T-helper 1 cell treated with Interleukin-12 subunit alpha and Interleukin-12 subunit beta and Interleukin-4 antibody, amounts not matched to agents 30 ng/mL and 1 ng/mL, for 36 hours (primary cell): ENCODE measurements around the gene CSTPP1. TPM values are rescaled to one million over a fixed set of nuclear protein-coding genes. Genes with fewer than 3 reads are reported as not detected.

ENCODE experiments used
- intact Hi-C: fragments of 100-400 bp; cut with micrococcal nuclease; formaldehyde crosslinking; loops from one replicate; pipeline ENCODE4 v1.15.1; 2024
- total RNA-seq: library from RNA; stranded (reverse); gene quantifications from 2 replicates; pipeline ENCODE4 v1.2.3, GENCODE V29; 2022

Gene CSTPP1
- total RNA-seq, 1 donor from 2014 or later, result 21.5 TPM

DNA sequence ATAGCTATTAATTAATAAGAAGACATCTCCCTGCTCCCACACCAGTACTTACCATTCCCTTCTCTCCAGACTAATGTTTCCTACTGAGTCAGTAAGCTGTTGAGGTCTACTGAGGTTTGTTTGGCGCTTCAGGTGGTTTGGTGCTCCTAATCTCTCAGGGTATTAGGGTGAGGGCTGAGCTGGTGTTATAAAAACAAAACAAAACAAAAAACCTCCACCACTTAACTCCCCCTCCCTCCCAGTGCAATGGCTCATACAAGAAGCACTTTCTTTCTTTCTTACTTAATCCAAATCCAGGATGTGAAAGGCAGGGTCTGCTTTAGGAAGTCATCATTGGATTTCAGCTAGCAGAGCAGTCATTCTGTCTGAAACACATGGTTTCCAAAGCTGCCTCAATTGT lies 15.3 kb downstream of the CSTPP1 start:
- intact Hi-C loops, result no loop called here

DNA sequence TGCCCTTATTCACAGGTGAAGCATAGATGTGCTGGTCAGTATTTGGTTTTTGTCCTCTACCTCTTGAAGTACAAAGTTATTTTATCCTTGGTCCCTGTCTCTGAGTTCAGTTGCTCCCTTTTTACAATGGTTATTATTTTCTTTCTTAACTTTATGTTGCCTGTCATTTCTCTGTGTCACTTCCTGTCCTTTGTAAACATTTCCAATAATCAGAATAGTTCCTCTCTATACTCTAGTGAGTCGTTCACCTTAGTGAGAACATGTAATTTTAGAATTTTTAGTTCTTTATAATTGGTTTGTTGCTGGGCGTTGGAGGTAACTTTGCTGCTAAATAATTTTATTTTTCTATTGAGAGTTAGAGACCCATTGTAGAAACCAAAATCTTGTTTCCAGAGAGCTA lies 16.0 kb downstream of the CSTPP1 start:
- intact Hi-C loops, result no loop called here

DNA sequence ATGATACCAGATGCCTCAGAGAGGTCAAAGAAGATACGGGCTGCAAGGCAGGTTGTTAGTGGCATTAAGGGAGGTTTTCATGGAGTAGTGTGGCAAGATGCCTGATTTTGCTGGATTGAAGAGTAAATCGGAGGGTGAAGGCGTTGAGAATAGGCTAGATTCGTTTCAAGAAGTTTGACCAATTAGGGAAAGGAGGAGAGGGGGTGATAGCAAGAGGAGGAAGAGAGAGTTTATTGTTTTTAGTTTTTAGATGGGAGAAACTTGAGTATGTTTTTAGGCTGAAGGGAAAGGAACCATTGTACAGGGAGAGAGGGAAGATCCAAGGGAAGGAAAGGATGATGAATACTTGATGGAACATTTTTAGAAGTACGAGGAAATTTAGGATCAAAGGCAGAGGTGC lies 16.5 kb downstream of the CSTPP1 start:
- intact Hi-C loops, result no loop called here

DNA sequence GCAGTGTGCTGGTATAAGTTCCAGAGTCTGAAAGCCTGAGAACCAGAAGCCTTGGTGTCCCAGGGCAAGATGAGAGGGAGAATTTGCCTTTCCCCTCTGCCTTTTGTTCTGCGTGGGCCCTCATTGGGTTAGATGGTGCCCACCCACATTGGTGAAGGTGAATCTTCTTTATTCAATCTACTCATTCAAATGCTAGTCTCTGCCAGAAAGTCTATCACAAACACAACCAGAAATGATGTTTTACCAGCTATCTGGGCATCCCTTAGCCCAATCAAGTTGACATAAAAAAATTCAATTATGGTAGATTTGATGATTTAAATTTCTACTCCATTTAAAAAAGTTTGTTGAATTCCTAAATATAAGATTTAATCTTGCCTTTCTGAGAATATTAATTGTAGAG lies 22.2 kb downstream of the CSTPP1 start:
- intact Hi-C loops, result no loop called here

DNA sequence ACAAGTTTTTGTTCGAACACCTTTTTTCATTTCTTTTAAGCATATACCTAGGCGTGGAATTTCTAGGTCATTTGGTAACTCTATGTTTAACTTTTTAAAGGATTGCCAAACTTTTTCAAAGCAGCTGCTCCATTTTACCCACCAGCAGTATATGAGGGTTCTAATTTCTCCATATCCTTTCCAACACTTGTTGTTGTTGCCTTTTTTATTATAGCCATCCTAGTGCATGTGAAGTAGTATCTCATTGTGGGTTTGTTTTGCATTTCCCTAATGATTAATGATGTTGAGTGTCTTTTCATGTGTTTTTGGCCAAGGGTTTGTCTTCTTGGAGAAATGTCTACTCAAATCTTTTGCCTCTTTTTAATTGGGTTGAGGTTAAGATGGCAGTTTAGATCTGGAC lies 24.5 kb downstream of the CSTPP1 start:
- intact Hi-C loops, result loop anchor here (10.0 kb wide), 1 partner anchor 56 kb away; no protein-coding TSS in a partner anchor

DNA sequence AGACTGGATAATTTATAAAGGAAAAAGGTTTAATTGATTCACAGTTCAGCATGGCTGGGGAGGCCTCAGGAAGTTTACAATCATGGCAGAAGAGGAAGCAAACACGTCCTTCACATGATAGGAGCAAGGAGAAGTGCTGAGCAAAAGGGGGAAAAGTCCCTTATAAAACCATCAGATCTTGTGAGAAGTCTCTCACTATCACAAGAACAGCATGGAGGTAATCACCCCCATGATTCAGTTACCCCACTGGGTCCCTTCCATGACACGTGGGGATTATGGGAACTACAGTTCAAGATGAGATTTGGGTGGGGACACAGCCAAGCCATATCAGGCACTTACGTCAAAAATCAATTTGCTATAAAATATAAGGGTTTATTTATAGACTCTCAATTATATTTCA lies 25.3 kb downstream of the CSTPP1 start:
- intact Hi-C loops, result loop anchor here (10.0 kb wide), 1 partner anchor 57 kb away; no protein-coding TSS in a partner anchor

DNA sequence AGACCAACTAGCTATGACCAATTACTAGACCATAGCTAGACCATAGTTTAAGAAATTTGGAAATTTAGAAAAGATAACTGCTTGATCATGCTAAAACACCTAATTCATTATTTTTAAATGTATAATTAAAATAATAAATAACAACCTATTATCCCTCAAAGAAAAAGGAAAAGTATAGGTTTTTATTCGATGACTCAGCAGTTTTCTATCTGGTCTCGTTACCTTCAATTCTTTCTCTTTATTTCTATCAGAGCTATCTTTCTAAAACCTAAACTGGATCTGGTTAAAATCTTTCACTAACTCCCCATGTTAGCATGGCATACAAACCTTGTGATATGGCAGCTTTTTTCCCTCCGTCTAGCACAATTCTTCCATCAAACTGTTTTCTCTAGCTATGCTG lies 27.3 kb downstream of the CSTPP1 start:
- intact Hi-C loops, result loop anchor here (10.0 kb wide), 1 partner anchor 59 kb away; no protein-coding TSS in a partner anchor

DNA sequence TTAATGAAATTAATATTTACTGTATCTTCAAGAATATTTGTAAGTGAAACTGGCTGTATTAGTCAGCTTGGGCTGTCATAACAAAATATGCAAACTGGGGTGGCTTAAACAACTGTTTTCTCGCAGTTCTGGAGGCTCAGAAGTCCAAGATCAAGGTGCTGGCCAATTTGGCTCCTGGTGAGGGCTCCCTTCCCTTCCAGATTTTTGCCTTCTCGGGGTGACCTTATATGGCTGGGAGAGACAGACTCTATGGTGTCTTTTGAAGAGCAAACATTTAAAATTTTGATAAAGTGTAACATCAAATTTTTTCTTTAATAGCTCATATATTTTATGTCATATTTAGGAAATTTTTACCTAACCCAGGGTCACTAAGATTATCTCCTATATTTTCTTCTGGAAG lies 30.2 kb downstream of the CSTPP1 start:
- intact Hi-C loops, result loop anchor here (10.0 kb wide), 1 partner anchor 62 kb away; no protein-coding TSS in a partner anchor

DNA sequence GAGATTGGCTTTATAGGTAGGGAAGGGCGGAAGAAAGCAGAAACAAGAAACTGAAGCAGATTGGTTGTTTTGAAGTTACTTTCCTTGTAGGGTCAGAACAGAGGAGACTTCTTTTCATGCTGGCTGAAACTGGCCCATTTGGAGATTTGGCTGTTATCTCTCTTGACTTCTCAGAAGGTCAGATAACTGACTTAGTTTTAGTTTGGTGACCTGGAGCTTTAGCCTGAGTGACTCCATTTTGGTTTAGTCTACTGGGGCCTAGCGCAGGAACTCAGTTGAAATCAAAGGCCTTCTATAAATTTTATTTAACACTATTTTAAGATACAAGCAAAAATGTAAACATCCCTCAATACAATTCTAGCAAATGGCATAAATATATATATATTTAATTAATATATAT lies 31.4 kb downstream of the CSTPP1 start:
- intact Hi-C loops, result loop anchor here (10.0 kb wide), 1 partner anchor 63 kb away; no protein-coding TSS in a partner anchor

DNA sequence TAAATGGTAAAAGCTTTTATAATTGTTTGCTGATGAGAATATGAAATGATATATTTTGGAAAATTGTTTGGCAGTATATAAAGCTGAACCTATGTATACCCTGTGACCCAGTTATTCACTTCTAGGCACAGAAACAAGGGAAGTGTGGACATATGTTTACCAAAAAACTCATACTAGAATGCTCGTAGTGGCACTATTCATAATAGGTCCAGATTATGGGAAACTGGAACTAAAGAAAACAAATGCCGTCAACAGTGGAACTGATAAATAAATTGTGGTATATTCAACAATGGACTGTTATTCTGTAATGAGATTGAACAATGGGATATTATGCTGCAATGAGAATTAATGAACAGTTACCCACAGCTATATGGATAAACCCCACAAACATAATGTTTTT lies 32.8 kb downstream of the CSTPP1 start:
- intact Hi-C loops, result loop anchor here (10.0 kb wide), 1 partner anchor 65 kb away; no protein-coding TSS in a partner anchor

DNA sequence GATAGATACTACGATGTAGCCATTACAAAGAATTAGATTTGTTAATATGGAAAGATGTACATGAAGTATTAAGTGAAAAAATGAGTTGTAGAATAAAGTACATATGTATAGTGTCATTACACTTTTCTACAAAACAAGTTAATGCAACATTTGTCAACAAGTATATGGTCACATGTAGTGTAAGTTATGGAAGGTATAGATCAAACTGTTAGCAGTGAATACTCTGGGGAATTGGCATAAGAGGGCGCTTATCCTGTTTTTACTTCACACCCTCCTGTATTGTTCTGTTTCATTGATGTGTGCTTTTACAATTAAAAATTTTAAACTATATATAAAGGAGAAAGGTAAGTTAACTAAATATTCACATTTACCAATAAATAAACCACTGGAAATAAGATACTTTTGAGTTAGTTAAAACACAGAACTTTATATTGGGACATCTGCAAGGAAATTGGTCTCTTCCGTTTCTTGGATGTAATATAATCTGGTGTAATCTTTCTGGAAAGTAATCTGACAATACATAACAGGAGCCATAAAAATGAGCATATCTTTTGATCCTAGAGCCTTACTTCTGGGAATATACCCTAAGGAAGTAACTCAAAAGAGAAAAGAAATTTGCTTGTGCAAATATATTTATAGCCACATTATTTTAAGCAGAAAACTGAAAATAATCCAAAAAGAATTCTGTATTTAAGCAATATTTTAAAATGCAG lies 34.5 kb downstream of the CSTPP1 start:
- intact Hi-C loops, result no loop called here

DNA sequence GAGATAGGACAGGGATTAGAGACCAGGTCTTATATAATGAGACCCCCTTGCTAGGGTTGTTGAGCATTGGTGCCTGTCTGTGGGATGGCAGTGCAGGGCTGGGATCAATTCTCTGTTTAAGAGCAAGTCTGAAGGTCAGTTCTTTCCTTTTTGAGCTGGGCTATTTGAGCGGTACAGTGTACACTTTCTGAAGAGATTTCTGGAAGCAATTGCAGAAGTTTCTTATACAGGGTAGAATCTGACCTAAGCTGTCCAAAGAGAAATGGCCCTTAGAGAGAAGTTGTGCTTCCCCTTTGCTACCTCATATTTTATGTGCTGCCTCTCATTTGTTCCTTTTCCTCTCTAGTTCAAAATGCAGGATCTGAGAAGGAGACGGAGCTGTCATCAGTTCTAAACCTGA lies 35.8 kb downstream of the CSTPP1 start:
- intact Hi-C loops, result no loop called here

DNA sequence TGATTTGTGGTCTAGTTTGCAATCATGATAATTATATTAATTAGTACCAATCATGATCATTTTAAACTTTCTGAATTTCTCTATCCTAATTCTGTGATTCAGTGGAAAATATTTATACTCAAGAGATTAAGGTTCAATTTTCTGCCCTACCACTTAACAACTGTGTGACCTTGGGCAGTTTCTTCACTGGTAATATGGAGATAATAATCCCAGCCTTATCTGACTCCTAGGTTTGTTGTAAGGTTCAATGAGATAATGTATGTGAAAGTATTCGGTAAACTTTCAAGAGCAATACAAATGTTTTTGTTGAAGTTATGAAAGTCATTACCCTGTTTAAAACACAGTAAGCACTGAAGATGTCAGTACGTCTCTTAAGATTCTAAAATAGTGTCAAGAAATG lies 36.3 kb downstream of the CSTPP1 start:
- intact Hi-C loops, result no loop called here

DNA sequence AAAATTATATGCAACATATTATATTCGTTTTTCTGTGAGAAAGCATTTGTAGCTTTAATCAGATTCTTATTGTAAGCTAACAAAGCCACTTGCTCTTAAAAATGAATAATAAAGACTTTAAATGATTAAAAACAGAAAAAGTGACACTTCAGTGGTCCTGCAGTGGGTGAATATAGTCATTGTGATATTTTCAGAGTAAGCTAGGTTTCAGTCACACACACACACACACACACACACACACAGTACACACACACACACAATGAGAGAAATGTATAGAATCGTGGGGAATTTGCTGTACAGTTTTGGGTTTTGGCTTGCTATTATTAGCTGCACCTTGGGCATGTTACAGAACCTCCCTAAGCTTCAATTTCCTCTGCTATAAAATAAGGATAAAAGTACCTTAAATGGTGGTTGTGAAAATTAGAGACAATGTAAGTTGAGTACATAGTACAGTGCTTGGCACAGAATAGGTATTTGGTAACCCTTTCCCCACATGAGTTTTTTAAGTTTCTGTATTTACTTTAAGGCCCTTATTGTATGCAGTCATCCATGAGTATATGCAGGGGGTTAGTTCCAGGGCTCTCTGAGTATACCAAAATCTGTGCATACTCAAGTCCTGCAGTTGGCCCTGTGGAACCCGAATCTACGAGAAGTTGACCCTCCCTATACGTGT lies 39.8 kb downstream of the CSTPP1 start:
- intact Hi-C loops, result no loop called here

DNA sequence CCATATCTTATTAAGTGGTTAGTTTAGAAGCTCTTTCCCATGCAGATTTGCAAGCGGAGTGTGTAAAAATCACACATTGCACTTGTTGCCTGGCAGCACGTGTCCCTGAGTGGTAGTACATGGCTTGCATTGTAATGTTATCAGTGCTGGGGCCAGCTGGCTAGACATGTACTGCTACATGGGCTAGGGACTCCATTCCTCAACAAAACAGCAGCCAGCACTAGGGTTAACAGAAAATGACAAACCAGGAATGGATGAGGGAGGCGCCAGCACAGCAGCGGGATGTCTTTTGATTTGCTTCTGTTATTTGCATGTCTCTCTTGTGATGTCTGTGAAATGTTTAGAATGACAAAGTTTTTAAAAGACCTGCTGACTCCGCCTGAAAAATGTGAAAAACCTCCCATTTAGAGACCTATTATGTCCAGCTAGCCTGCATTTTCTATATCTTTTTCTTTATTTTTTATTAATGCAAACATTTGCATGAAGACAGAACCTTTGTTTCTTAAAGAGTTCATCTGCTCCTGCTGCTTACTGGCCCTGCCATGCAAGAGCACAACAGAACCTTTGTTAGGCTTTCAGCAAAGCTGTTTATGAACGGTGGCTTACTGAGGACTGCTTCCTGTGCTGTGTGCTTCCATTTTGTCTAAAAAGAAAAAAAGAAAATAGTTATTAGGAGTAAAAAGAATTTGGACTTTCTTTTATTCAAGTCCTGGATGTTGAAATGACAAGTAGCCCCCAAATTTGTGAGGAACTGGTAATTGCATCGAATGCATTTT lies 40.7 kb downstream of the CSTPP1 start:
- intact Hi-C loops, result no loop called here

DNA sequence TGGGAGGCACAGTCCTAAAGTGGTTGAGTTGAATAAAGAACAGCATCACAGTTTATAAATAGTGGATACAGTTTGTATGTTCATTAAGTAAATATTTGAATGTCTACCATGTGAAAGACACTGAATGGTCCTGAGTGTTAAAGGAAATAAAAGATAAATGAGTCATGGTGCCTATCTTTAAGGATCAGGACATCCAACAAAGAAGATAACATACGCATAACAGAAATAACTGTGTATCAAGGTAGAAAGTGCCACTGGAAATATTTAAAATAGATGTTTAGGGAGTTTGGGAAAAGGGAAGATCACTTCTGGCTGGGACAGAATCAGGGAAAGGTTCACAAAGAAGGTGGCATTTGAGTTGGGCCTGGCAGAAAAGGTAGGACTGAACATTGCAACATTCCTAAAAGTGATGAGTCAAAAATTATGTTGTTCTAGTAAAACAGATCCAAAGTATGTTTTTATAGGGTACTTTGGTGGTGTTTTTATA lies 41.5 kb downstream of the CSTPP1 start:
- intact Hi-C loops, result no loop called here

DNA sequence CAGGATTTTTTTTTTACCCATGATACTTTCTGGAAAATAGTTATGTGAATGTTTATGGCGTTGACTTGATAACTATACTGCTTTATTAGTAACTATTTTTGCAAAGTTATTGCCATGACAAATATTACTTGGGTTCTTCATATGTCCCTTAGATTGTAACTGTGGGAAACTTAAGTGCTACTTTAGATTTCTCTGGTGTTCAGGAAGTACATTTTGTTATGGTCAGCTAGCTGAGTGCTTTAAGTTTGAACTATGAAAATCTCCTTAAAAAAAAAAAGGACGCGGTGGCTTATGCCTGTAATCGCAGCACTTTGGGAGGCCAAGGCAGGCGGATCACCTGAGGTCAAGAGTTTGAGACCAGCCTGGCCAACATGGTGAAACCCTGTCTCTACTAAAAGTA lies 42.8 kb downstream of the CSTPP1 start:
- intact Hi-C loops, result no loop called here

DNA sequence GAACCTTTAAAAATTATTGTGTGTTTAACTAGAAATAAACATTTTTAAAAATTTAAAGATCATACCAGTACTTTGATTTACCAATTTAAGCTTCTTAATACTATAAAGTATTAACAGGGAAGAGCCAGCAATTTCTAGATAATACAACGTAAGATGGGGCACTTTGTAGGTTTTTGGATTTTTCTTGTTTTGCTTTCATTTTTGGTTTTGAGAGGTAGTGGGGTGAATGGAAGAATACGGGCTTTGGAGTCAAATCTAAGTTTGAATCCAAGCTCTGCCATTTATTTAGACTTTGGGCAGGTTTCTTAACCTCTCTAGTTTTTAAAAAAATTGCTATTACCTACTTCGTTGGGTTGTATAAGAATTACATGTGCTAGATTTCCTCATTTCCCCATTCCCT lies 44.9 kb downstream of the CSTPP1 start:
- intact Hi-C loops, result no loop called here

DNA sequence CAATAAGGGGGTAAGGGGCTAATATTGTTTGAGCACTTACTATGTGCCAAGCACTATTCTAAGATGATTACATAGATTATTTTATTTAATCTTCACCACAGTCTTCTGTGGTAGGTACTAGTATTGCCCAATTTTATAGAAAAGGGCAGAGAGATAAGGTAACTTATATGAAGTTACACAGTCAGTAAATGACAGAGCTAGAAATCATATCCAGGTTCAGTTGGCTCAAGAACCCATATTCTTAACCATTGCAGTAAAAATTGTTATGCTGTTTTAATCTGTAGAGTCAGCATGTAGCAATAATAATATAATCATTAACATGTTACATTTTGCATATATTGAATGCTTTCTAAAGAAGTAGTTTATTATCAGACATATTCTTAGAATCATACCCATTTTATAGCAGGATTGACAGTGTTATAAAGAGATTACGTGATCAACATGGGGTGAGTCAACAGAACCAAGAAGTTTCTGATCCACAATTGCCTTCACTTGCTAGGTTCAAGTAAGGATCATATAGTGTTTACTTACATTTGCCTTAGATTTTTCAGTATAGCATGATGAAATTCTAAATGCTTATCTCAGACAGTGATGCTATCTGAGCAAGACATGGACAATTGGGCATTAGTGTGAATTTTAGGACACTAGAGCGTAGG lies 46.4 kb downstream of the CSTPP1 start:
- intact Hi-C loops, result no loop called here

DNA sequence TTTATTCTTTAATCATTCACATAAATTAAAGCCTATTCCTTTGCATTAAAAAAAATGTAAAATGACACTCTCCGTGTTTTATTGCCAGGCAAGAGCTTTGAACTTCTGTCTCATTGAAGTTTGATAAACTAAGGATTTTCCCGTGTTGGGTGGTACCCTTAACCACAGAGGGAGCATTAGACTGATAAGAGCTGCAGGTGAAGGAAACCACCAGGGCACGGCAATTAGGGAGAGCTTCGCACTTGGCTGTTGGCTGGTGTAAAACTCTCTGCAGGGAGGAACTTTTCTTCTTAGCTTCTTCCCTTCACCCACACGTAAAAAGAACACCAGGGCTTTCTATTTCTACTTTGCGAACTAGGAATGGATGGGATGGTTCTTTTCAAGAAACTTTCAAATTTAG lies 47.0 kb downstream of the CSTPP1 start:
- intact Hi-C loops, result no loop called here

DNA sequence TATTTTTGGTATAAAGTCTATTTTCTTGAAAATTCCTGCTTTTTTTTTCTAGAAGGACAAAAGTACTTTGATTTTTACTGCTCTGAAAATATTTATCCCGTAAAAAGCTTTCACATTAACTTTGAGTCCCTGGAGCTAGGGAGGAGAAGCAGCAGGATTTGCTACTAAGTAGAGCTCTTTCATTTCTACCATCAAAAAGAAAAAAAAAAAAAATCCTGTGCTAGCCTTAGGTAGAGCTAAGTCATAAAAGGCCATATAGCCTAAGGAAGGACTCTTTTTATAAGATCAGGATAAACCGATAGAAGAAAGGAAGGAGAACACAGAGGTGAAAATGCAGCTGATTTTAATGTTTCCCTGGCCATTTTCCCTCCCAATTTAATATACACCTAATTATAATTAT lies 48.0 kb downstream of the CSTPP1 start:
- intact Hi-C loops, result no loop called here
